Activated CD4-positive, alpha-beta memory T cell treated with anti-CD3 and anti-CD28 coated beads for 36 hours (primary cell): ENCODE results near the gene KBTBD8. TPM values are rescaled to one million over a fixed set of nuclear protein-coding genes. Genes with fewer than 3 reads are reported as not detected.

Experiments
- CTCF ChIA-PET: fragments of 350-600 bp; sonication (Branson Sonifier 250); formaldehyde crosslinking; loops from one replicate; lab custom pipeline; 2021; ENCODE audit warnings: antibody characterized with exemption, inconsistent platforms; lab: Charles Lee
- POLR2A ChIA-PET: fragments of 350-600 bp; sonication (Branson Sonifier 250); formaldehyde crosslinking; loops from one replicate; lab custom pipeline; 2021; ENCODE audit warnings: antibody characterized with exemption; lab: Charles Lee
- DNase-seq: peaks from one replicate; pipeline ENCODE4 v3.0.0-alpha.2; 2020
- H3K27ac Mint-ChIP-seq: one replicate; pipeline ENCODE4 v1.8.0; 2021; ENCODE audit warnings: mixed read lengths
- H3K27me3 Mint-ChIP-seq: one replicate; pipeline ENCODE4 v1.8.0; 2021; ENCODE audit warnings: mixed read lengths
- H3K36me3 Mint-ChIP-seq: one replicate; pipeline ENCODE4 v1.8.0; 2021; ENCODE audit warnings: mixed read lengths
- H3K4me1 Mint-ChIP-seq: one replicate; pipeline ENCODE4 v1.8.0; 2021; ENCODE audit warnings: low read depth, mixed read lengths
- H3K4me3 Mint-ChIP-seq: one replicate; pipeline ENCODE4 v1.8.0; 2021; ENCODE audit warnings: mild to moderate bottlenecking, mixed read lengths
- H3K9me3 Mint-ChIP-seq: one replicate; pipeline ENCODE4 v1.8.0; 2021; ENCODE audit warnings: mixed read lengths
- intact Hi-C: fragments of 100-400 bp; cut with micrococcal nuclease; formaldehyde crosslinking; loops from one replicate; pipeline ENCODE4 v1.15.1; 2023
- total RNA-seq, 2 experiments: library from RNA; stranded (reverse); gene quantifications; one replicate each; pipeline ENCODE4 v1.2.3, GENCODE V29; 2021

KBTBD8 gene, protein sequence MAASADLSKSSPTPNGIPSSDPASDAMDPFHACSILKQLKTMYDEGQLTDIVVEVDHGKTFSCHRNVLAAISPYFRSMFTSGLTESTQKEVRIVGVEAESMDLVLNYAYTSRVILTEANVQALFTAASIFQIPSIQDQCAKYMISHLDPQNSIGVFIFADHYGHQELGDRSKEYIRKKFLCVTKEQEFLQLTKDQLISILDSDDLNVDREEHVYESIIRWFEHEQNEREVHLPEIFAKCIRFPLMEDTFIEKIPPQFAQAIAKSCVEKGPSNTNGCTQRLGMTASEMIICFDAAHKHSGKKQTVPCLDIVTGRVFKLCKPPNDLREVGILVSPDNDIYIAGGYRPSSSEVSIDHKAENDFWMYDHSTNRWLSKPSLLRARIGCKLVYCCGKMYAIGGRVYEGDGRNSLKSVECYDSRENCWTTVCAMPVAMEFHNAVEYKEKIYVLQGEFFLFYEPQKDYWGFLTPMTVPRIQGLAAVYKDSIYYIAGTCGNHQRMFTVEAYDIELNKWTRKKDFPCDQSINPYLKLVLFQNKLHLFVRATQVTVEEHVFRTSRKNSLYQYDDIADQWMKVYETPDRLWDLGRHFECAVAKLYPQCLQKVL
- 10 to 100 TPM; 13.5 to 15.5 TPM for total RNA-seq

DNA sequence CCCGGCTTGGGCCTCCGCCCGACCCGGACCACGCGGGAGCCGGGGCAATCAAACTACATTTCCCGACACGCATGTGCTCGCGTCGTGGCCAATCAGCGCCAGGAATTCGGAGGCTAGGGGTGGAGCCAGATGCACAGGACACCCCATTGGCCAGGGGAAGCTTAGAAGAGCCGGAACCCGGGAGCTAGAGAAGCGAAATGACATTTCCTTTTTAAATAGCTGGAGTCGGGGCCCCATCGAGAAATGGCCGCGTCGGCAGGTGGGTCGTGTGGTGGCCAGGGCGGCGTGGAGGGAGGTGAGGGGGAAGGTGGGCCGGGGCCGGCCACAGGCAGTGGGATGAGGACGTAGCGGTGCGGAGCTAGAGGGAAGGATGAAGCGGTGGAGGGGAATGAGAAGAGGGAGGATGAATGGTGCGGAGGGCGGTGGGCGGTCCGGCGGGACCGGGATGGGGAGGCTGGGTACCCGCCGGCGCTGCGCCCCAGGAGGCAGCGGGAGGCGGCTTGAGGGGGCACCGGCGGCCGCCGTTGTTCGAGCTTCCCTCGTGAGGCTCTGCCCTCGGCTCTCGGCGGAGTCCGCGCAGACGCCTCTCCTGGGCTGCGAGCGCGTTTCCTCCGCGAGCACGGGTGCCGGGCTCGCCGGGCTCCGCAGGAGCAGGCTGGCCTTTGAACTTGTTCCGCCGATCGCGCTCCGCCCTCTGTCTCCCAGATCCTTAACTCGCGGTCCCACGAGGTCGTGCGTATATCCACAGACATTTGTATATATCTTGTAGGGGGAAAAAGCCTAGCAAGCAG, at the start of gene KBTBD8:
Gene KBTBD8, plus strand, starts transcription at position 195 of the 791 bp plus-strand sequence. Its CDS starts 49 bp downstream, at position 244.
- peak within 1 kb of the TSS; percentile 92 for H3K27ac Mint-ChIP-seq
- H3K36me3 Mint-ChIP-seq: peaks cover 14% of the 10 kb centered on the region
- no peaks in the 10 kb centered on the region for H3K9me3 Mint-ChIP-seq
- peak; percentile 99 for DNase-seq
- peaks cover 37% of the 10 kb centered on the region for H3K4me1 Mint-ChIP-seq
- intact Hi-C loops: loop anchor here (1.0 to 10.0 kb wide), 9 partner anchors 26 to 1999 kb away; partner anchors contain the start of genes LRIG1 and SLC25A26
- ChIA-PET POLR2A (interaction anchor here (0.6 to 1.1 kb wide), 4 partner anchors 26 to 637 kb away, joined by 3 to 4 read pairs (median 3); no protein-coding TSS in a partner anchor), CTCF (interaction anchor here (1.1 to 3.1 kb wide), 3 partner anchors 27 to 359 kb away, joined by 4 to 30 read pairs (median 10); no protein-coding TSS in a partner anchor)
- peaks cover 9% of the 10 kb centered on the region for H3K27me3 Mint-ChIP-seq
- H3K4me3 Mint-ChIP-seq: peak within 1 kb of the TSS; percentile 92

DNA sequence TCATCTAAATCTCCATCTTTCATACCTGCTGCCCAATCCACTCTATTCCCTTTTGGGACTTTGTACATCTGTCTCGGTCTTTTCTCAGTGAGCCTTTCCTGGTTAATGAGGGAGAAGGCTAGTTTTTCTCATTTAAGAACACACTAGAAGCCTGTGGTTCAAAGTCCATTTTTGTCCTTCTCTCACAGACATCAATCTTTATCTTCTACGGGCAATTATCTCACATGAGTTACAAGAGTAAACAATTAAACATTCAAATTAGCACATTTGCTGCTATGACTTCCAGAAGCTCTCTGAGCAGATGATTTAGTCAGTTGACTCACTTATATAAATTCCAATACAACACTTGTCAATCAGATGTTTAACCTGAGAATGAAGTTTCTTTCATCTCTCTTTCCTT, 49.3 kb upstream of the KBTBD8 start:
- peaks cover 2% of the 10 kb centered on the region for H3K9me3 Mint-ChIP-seq
- no peak overlapping the region for H3K4me3 Mint-ChIP-seq
- POLR2A ChIA-PET: no interaction called here
- intact Hi-C loops: no loop called here
- DNase-seq: no peak
- no peaks in the 10 kb centered on the region for H3K4me1 Mint-ChIP-seq
- H3K27ac Mint-ChIP-seq: no peak overlapping the region
- no peaks in the 10 kb centered on the region for H3K36me3 Mint-ChIP-seq
- no peaks in the 10 kb centered on the region for H3K27me3 Mint-ChIP-seq
- CTCF ChIA-PET: no interaction called here

DNA sequence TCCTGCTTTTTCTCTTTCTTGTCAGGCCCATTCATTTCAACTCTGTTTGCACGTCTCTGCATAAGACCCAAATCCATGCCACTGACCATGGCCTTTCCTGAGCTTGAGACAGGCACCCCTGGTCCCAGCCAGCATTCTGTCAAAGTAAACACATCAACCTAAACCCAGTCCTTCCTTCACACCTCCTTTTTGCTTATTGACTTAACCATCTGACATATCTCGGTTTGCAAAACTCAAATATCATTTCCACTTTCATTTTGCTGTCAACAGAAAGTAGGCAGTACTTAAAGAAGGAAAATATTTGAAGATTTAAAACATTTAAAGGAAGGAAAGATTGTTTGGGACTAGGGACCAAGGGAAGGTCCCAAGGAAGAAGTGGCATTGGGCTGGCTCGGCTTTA, 48.2 kb upstream of the KBTBD8 start:
- intact Hi-C loops: no loop called here
- Mint-ChIP-seq H3K9me3 (no peaks in the 10 kb centered on the region), H3K4me3 (no peak overlapping the region), H3K4me1 (no peaks in the 10 kb centered on the region), H3K27me3 (no peaks in the 10 kb centered on the region), H3K36me3 (no peaks in the 10 kb centered on the region), H3K27ac (no peak overlapping the region)
- ChIA-PET POLR2A (no interaction called here), CTCF (no interaction called here)
- no peak for DNase-seq

DNA sequence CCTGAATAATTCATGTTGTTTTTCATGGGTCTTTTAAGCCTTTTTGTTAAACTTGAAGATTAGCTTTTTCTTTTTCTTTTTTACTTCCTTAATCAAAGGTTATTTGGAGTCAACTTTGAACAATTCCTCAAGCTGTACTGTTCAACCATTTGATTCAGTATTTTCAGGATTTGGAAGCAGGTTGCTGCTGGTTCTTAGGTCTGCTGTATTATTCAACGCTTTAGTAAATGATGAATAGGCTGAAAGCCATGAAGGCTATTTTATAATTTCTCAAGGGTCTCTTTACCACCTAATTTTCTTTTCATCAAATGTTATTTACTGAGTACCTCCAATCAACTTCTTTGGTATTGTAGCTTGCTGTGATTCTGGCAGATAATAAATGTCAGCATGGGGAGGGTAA, 45.8 kb upstream of the KBTBD8 start:
- intact Hi-C loops: no loop called here
- CTCF ChIA-PET: interaction anchor here (6.7 kb wide), 1 partner anchor 20 kb away, joined by 26 read pairs; no protein-coding TSS in a partner anchor

DNA sequence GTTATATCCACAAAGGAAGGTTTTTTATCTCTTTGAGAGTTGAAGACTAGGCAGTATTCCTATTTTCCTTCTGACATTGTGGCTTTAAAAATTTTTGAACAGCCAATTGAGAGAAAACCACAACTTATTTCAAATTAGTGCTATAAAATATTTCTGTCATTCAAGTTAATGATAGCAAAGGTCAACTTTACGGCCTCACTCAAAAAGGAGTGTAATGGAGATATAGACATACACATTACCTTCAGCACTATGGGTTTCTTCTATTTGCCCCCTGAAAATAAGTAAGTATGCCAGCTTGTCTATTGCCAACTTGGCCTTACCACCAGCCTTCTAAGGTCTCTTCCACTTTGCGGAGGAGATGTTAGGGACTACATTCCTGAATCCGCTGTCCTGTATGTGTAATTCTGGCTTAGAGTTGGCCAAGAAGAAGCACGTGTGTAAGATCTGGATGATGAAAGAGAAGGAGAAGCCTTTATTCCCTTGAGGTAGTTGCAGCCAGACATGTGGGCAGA, 44.1 kb upstream of the KBTBD8 start:
- H3K36me3 Mint-ChIP-seq: no peaks in the 10 kb centered on the region
- no peak overlapping the region for H3K4me3 Mint-ChIP-seq
- ChIA-PET CTCF (interaction anchor here (1.4 to 6.7 kb wide), 2 partner anchors 16 to 18 kb away, joined by 5 to 26 read pairs; no protein-coding TSS in a partner anchor), POLR2A (no interaction called here)
- no peak overlapping the region for H3K27ac Mint-ChIP-seq
- DNase-seq: no peak
- H3K27me3 Mint-ChIP-seq: no peaks in the 10 kb centered on the region
- no peaks in the 10 kb centered on the region for H3K9me3 Mint-ChIP-seq
- intact Hi-C loops: no loop called here
- no peaks in the 10 kb centered on the region for H3K4me1 Mint-ChIP-seq

More for the DNA sequence above, 45.8 kb upstream of the KBTBD8 start:
- no peak overlapping the region for H3K4me3 Mint-ChIP-seq
- no peaks in the 10 kb centered on the region for H3K36me3 Mint-ChIP-seq
- no peak overlapping the region for H3K27ac Mint-ChIP-seq
- no peaks in the 10 kb centered on the region for H3K27me3 Mint-ChIP-seq
- POLR2A ChIA-PET: no interaction called here
- H3K4me1 Mint-ChIP-seq: no peaks in the 10 kb centered on the region
- H3K9me3 Mint-ChIP-seq: no peaks in the 10 kb centered on the region
- no peak for DNase-seq

DNA sequence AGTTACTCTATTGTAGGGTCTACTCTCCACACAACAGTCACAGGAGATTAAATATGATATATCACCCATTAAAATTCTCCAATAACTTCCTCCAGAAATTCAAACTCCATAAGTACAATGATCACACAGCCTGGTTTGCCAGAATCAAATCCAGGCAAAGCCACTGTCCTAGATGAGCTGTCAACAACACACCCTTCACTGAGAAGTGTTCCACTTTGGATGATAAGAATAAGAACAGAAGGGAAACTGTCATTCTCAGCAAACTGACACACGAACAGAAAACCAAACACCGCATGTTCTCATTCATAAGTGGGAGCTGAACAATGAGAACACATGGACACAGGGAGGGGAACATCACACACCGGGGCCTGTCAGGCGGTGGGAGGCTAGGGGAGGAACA, 41.4 kb upstream of the KBTBD8 start:
- Mint-ChIP-seq H3K4me3 (no peak overlapping the region), H3K4me1 (no peaks in the 10 kb centered on the region), H3K27ac (no peak overlapping the region), H3K36me3 (no peaks in the 10 kb centered on the region), H3K9me3 (no peaks in the 10 kb centered on the region), H3K27me3 (peaks cover 2% of the 10 kb centered on the region)
- CTCF ChIA-PET: interaction anchor here (6.7 kb wide), 1 partner anchor 15 kb away, joined by 26 read pairs; no protein-coding TSS in a partner anchor
- POLR2A ChIA-PET: no interaction called here
- intact Hi-C loops: no loop called here
- DNase-seq: no peak

- CTCF ChIA-PET: interaction anchor here (6.7 kb wide), 1 partner anchor 15 kb away, joined by 26 read pairs; no protein-coding TSS in a partner anchor
- peaks cover 4% of the 10 kb centered on the region for H3K27me3 Mint-ChIP-seq
- no peaks in the 10 kb centered on the region for H3K9me3 Mint-ChIP-seq
- POLR2A ChIA-PET: no interaction called here
- no peak overlapping the region for H3K27ac Mint-ChIP-seq
- intact Hi-C loops: no loop called here
- no peak overlapping the region for H3K4me3 Mint-ChIP-seq
- no peaks in the 10 kb centered on the region for H3K36me3 Mint-ChIP-seq
- DNase-seq: no peak
- H3K4me1 Mint-ChIP-seq: no peaks in the 10 kb centered on the region
Measured at GRCh38 chr3:66957367-66957766, 40.7 kb upstream of the KBTBD8 start.

- Mint-ChIP-seq H3K4me1 (no peaks in the 10 kb centered on the region), H3K27ac (no peak overlapping the region), H3K9me3 (no peaks in the 10 kb centered on the region), H3K27me3 (peaks cover 4% of the 10 kb centered on the region), H3K4me3 (no peak overlapping the region), H3K36me3 (no peaks in the 10 kb centered on the region)
- CTCF ChIA-PET: interaction anchor here (0.7 to 6.7 kb wide), 2 partner anchors 13 to 14 kb away, joined by 3 to 26 read pairs; no protein-coding TSS in a partner anchor
- intact Hi-C loops: no loop called here
- DNase-seq: no peak
- POLR2A ChIA-PET: no interaction called here
Measured at GRCh38 chr3:66958067-66958466, 40.0 kb upstream of the KBTBD8 start.

DNA sequence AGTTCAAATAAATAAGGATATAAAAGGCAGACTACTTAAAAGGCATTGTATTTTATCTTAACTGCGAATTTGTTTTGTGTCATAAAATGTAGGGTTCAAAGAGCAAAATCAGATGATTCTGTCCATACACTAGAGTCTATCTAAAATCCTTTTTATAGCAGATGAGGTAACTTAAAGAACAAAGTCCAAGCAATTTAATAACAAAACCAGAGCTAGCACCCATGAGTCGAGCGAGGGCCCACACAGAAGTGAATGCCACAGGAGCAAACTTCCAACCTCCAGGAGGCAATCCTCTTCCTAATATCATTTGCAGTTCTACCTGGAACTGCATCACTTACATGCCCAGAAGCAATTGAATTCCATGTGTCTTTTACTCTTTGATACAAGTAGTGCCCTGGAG, 35.4 kb upstream of the KBTBD8 start:
- DNase-seq: no peak
- CTCF ChIA-PET: interaction anchor here (0.9 kb wide), 1 partner anchor 9 kb away, joined by 4 read pairs; no protein-coding TSS in a partner anchor
- intact Hi-C loops: no loop called here
- peaks cover 4% of the 10 kb centered on the region for H3K27me3 Mint-ChIP-seq
- H3K36me3 Mint-ChIP-seq: no peaks in the 10 kb centered on the region
- POLR2A ChIA-PET: interaction anchor here (0.7 kb wide), 1 partner anchor 83 kb away, joined by 3 read pairs; no protein-coding TSS in a partner anchor
- no peak overlapping the region for H3K27ac Mint-ChIP-seq
- H3K4me3 Mint-ChIP-seq: no peak overlapping the region
- no peaks in the 10 kb centered on the region for H3K4me1 Mint-ChIP-seq
- no peaks in the 10 kb centered on the region for H3K9me3 Mint-ChIP-seq

DNA sequence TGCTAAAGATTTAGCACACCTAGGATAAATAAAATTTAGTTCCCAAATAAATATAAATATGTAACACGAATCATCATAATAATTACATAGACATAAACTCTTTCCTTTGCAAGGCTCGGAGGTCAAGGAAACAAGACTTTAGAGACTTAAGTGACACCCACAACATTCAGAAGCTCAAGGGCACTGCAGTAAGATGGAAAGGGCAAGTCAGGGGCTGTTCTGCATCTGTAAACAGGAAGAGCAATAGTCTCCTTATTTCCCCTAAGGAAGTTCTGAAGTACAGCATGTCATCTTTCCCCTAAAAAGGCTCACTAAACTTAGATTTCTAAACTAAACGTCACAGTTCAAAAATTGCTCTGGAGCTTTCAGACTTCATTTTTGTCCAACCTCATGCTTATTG, 26.9 kb upstream of the KBTBD8 start:
- H3K27me3 Mint-ChIP-seq: no peaks in the 10 kb centered on the region
- DNase-seq: no peak
- H3K9me3 Mint-ChIP-seq: no peaks in the 10 kb centered on the region
- peaks cover 13% of the 10 kb centered on the region for H3K4me1 Mint-ChIP-seq
- POLR2A ChIA-PET: interaction anchor here (1.0 kb wide), 1 partner anchor 27 kb away, joined by 3 read pairs; the partner anchor contains the start of gene KBTBD8
- CTCF ChIA-PET: interaction anchor here (0.7 to 4.6 kb wide), 31 partner anchors 9 to 1923 kb away, joined by 3 to 70 read pairs (median 5); partner anchors contain the start of gene KBTBD8
- no peak overlapping the region for H3K27ac Mint-ChIP-seq
- no peaks in the 10 kb centered on the region for H3K36me3 Mint-ChIP-seq
- peak overlapping the region; percentile 68 for H3K4me3 Mint-ChIP-seq
- intact Hi-C loops: loop anchor here (2.0 to 5.0 kb wide), 3 partner anchors 20 to 391 kb away; no protein-coding TSS in a partner anchor
